GM18870 (cell line): Measurements from ENCODE around the gene CDH5.

Source experiments
- ATAC-seq: cut with Tn5 transposase; IDR thresholded peaks from one replicate; pipeline ENCODE4 v1.9.1; 2021; ENCODE audit warnings: moderate library complexity; ENCODE audit not compliant: unreplicated experiment

CDH5 gene

DNA sequence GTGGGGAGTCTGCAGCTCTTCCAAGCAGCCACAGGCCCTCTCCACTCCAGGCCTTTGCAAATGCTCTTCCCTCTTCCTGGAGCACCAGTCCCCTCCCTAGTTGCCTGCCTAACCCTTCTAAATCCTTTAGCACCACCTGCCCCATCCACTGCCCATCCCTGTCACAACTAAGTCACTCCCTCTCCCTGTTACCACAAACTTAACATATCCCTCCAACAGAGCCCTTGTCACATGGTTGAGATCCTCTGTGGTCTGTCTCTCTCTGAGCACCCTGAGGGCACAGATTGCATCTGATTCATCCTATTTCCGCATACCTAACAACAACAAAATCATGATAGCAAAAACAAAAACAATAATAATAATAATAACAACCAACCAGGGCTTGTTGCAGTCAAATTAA lies 49.6 kb downstream of the CDH5 start:
- no peak for ATAC-seq

DNA sequence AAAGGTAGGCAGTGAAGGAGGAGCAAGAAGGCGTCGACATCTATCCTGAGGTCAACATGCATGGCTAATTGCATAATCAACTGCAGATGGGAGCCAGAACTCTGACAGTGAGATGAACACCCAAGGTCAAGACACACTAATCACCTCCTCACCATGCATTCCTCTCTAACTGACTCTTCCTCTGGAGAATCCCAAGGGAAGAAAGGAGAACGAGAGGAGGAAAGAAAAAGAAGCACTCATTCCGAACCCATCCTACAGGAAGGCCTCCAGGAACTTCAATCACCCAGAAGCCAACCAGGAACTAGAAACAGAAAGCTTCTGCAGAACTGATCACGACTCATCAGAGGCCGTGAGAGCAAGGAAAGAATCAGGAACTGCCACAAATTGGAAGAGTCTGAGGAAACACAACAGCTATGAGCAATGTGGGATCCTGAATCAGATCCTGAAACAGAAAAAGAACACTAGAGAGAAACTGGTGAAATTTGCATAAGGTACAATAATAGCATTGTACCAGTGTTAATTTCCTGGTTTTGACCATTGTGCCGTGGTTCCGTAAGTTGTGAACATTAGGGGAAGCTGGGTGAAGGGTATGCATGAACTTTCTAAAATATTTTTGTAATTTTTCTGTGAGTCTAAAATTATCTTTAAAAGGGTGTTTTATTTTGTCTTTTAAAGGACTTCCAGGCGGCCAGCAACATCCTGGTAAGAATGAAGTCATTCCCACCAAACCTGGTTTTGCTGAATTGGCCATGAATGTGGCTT lies 50.6 kb downstream of the CDH5 start:
- ATAC-seq: no peak

DNA sequence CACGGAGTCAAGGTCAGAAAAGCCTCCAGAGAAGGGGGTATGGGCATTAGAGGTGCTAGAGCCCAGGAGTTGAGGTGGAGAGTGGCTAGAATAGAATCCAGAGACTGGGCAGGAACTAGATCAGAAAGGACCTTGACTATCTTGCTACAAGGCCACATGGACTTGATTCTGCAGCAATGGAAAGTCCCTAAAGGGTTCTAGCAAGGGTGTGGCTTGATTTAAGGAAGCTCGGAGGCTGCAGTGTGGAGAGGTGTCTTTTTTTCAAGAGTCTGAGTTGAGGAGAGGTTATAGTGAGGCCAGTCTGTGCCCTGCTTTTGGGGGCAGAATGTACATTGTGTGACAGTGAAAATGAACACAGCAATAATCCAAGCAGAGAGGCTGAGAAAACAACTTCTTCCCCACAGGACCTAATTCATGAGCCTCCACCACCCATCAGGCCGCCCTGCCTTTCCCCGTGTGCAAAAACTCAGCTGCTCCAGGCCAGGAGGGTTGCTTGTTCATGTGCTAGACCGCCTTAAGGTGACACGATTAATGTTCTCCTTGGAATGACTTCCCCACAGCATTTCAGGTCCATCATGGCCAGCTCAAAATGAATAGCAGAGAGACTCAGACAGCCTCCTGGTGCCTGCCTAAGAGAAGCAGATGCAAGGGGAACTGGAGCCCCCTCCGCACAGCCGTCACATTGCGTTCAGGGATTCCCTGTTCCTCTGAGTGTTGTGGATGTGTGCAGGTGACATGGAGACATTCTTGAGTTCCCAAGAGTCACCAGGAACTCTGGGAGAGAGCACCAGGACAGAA lies 51.9 kb downstream of the CDH5 start:
- ATAC-seq: no peak

DNA sequence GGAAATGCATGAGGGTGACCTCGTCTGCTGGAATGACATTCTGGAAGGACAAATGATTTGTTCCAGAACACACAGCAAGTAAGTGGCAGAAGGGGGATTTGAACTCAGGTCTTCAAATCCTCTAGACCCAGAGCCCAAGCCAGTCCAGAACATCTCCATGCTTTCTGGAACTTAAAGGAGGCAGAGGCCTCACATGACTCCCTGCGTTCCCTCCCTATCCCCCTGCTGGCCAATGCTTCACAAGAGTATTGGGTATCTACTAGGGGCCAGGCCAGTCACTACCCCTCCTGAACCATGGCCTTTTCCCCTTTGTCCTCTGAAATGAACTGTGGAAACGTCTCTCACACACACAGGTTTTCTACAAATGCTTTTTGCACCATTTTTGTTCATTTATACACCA lies 53.0 kb downstream of the CDH5 start:
- ATAC-seq: no peak

DNA sequence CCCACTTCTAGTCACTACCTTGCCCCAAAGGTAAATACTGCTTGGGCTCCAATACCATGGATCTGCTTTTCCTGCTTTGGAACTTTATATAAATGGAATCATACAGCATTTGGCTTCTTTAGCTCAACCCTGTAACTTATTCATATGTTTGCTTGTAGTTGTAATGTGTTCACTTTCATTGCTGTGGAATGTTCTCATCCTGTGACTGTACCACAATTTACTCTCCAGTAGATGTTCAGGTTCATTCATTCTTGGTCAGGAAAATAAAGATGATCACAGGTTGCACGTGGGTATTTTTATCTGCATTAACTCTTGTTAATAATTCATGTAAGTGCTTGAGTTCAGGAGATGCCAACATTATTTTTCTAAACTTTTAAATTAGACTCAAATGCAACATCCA lies 53.9 kb downstream of the CDH5 start:
- ATAC-seq: no peak

DNA sequence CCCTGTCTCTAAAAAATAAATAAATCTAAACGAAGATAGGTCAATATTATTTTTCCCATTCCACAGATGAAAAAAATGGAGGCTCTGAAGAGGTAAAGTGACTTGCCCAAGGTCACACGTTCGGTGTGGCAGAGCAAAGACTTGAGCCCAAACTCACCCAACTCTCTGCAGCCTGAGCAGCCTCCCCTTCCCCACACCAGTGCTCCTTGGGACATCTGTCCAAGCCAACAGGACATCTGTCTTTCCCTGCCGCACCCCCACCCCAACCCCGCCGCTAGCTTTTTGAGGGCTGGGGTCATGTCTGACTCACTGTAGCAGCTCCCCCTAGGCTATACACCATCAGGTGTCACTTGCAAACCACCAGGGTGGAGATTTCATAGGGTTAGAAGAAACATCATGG lies 55.4 kb downstream of the CDH5 start:
- no peak for ATAC-seq

DNA sequence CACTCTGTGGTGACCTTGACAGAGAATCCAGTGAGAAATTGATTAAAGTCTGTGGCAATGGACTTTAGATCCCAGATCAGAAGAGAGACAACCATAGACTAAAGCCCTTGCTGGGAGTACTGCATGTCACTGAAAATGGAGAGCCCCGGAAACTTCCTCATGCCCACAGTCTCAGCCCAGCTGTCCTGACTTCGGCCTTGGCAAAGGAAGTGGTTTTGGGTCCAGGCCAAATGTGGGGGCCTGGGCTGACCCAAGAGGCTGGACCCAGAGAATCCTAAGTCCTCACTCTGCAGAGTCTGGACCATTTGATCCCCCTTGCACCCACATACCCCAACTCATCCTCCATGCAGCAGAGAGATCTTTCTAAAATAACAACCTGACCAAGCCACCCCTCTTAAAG lies 55.9 kb downstream of the CDH5 start:
- ATAC-seq: no peak

DNA sequence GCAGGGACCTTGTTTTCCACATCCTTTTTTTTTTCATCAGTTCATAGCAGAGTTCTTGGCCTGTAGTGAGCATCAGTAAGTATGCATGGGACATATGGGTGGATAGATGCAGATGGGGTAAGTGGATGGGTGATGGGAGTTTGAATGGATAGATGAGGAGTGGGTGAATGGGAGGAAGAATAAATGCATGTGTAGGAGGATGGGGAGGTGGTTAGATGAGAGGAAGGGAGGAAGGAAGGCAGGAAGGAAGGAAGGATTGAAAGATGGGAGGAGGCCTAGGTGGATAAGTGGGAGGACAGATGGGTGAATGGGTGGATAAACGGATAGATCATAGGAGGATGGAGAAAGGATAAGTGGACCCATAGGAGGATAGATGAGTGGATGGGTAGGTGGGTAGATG lies 56.7 kb downstream of the CDH5 start:
- ATAC-seq: no peak

DNA sequence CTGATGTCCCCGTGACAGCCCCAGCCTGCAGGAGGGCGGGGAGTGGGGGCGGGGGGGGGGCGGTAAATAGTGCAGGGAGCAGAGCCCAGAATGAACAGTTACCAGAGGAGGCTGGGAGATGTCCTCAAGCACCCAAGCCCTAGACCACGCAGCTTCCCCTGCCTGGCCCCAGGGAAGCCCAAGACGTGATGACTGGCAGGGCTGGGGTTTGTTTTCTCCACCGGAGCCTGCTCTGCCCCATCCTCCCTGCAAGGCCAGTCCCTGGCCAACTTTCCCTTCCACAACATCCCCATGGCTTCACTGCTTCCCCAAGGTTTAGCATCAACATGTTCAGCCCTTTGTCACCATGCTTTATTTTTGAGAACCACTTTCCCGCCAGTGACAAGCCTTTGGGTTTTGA lies 59.2 kb downstream of the CDH5 start:
- no peak for ATAC-seq

DNA sequence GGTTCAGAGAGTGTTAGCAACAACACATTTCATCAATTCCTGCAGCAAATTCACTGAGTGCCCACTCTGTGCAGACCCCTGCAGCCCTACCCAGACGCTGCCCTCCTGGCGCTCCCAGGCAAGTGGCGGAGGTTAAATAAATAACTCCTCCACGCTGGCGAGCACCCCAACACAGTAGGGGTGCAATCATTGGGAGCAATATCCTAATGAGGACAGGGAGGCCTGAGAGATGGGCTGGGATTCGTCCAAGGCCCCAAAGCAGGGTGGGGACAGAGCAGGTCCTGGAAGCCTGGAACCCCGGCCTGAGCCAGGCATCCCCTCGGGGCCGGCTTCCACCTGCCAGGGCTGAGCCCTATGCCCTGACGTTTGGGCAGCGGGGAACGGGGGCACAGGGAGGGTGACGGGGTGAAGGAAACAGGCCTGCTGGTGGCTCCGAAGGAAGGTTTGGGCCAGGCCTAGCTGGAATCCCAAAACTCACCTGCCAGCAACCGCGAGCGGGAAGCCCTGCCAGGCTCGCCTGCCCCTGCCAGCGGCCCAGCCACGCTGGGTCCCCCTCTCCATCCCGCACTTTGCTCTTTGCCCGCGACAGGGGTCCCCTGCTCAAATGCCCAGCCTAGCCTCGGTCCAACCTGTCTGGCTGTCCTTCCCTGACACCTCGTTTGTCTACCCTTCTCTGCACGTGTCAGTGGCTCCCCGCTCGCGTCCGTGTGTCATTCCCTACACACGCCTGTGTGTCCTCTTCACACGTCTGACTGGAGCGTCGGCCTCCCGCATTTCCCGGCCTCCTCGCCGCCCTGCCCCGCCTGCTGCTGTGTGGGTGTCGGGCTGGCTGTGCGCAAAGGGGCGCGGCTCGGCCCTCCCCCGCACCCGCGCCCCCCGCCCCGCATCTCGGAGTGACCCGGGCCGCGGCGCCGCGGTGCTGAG lies 59.9 kb downstream of the CDH5 start:
- no peak for ATAC-seq

DNA sequence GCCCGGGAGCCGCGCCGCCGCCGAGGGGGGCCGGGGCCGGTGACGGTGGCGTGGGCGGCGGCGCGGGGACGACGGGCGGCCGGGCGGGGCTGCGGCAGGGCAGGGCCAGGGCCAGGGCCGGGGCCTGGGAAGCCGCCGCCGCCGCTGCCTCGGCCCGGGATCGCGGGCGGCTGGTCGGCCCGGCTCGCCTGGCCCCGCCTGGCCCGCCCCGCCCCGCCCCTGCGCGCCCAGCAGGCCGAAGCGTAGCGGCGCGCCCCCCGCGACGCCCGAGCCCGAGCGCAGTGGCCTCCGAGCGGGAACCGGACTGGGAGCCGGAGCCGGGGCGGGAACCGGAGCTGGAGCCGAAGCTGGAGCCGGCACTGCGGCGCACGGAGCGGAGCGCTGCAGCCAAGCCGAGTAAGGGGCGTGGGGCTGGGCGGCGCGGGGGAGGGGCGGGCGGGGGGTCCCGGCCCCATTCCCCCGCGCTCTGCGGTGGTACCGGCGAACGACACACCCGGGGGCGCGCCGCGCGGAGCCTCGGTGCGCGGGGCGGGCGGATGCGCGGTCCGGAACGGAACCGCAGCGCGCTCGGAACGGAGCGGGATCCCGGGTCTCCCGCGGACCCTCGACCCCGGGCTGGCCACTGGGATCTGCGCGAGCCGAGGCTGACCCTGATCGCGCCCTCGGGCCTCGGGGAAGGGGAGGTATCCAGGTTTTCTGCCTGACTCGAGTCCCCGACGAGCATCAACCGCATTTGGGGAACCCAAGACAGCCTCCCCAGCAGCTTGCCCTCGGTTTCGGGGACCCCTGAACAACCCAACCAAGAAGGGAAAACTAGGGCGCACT lies 60.8 kb downstream of the CDH5 start, which contains the start of gene BEAN1:
TSS of gene BEAN1 (plus strand) at position 260 of the 825 bp plus-strand sequence. CDS start 10,382 bp downstream, outside the sequence.
- ATAC-seq: no peak

DNA sequence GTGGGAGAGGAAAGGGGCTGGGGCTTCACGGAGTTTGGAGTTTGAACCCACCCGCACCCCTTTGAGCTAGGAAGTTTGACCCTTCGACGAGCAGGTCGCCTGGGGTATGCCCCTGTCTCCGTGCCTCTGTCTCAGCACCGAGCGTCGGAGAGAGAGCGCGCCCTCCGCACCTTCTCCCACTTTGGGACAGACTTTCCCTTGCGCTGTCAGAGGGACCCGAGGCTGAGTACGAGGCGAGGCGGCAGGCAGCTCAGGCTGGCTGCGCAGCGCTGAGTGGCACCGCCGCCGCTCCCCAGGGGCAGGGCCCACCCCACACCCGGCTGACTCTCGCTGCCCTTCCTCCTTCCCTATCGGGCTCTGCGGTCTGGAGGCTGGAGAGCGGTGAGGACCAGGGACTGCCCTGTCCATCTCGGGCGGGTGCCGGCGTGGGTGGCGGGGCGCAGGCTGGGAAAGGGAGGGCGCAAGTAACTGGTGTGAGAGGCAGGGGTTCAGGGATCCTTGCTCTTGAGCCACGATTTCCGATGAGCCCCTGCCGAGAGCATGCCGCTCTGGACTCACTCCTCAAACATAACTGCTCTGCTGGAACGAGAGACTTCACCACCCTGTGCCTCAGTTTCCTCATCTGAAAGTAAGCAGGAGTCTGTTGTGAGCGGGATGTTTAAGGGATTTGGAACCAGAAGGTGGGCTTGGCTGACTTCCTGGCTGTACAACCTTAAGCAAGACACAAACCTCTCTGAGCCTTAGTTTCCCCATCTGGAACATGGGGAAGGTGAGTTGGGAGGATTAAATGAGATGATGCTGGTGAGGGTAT lies 61.6 kb downstream of the CDH5 start:
- ATAC-seq: no peak

DNA sequence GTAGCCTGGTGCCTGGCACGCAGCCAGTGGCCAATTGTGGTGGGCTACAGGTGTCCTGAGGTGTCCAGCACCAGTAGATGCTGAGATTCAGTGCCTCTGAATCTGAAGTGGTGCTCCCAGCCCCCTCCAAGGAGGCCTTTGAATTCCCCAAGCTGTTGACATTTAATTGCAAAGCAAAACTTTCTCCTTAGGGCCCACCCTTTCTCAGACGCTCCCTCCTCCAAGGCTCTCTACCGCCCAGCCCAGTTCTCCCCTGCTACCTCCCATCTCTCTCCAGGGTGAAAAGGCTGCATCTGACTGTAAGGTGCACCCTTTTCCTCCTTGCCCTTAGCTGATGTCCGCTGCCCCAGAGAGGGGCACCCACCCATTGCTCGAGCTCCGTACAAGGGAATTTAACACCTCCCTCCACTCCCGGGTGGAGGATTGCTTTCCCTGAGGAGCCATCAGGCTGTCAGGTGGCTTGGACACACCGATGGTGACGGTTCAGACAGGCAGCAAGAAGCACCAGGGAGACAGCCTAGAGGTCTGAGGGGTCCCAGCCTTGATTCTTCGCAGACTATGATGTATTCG lies 62.3 kb downstream of the CDH5 start:
- ATAC-seq: no peak

DNA sequence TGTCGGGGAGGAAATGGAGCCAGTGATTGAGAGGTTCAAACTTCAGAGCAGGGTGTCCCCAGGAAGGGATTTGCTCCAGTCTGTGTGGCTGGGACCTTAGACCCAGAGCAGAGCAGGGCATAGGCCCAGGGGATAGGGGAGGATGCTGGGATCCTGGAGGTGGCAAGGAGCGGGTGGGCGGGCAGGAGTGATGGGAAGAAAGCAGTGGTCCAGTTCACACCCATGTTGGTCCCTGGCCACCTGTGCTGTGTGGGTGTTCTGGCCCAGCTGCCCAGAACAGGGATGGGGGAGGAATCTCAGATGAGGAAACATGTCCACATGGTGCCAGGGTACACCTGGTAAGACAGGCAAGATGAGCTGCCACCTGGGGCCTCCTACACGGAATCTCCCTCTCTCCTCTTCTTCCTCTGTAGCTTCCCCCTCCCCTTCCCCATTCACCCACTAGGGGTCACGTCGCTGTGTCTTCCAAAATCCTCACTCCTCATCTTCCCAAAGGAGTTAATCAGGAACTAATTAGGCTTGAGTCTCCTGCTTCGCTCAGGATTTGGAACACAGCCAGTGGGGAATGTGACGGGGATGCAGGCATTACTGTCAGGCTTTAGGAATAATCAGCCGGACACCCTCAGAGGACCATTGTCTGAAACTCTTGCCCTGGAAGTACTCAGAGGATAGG lies 62.9 kb downstream of the CDH5 start:
- ATAC-seq: no peak

DNA sequence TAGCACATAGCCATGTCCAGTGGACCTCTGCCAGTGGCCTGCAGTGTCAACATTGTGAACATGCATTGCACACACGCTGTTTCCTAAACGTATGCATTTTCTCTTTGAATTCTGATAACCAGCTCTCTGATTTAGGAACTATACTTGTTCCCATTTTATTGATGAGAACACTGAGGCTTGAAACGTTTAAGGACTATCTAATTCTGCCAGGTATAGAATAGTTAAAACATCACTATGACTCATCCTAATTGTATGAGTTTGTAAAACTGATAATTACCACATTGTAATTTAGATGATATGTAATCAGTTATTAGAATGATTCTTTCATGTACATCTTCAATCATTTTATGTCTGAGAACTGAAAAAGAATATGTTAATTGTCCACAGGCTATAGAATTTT lies 63.7 kb downstream of the CDH5 start:
- no peak for ATAC-seq

DNA sequence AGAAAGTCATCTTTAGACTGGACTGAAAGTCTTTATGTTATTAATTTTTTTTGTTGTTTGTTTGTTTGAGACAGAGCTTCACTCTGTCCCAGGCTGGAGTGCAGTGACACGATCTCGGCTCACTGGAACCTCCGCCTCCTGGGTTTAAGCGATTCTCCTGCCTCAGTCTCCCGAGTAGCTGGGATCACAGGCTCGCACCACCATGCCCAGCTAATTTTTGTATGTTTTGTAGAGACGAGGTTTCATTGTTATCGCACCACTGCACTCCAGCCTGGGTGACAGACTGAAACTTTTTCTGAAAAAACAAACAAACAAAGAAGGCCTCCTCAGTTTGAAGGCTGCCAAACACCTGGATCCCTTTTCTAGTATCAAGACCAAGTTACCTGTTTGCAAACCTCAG lies 65.3 kb downstream of the CDH5 start:
- no peak for ATAC-seq

DNA sequence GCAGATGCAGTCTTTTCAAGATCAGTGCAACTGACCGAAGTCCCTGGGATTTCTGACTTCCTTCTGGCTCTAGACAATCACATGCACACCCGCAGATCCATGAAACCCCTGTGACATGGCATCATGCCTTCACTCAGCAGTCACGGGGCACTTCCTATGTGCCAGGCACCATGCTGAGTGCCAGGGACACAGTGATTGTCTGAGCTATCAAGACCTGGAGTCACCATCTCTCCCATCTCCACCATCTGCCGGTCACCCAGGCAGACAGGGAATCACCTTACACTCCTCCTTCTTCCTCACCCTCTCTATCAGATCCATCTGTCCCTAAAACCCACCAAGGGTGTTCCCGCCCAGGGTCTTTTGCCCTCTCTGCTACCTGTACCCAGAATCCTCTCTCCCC lies 65.9 kb downstream of the CDH5 start:
- ATAC-seq: no peak

DNA sequence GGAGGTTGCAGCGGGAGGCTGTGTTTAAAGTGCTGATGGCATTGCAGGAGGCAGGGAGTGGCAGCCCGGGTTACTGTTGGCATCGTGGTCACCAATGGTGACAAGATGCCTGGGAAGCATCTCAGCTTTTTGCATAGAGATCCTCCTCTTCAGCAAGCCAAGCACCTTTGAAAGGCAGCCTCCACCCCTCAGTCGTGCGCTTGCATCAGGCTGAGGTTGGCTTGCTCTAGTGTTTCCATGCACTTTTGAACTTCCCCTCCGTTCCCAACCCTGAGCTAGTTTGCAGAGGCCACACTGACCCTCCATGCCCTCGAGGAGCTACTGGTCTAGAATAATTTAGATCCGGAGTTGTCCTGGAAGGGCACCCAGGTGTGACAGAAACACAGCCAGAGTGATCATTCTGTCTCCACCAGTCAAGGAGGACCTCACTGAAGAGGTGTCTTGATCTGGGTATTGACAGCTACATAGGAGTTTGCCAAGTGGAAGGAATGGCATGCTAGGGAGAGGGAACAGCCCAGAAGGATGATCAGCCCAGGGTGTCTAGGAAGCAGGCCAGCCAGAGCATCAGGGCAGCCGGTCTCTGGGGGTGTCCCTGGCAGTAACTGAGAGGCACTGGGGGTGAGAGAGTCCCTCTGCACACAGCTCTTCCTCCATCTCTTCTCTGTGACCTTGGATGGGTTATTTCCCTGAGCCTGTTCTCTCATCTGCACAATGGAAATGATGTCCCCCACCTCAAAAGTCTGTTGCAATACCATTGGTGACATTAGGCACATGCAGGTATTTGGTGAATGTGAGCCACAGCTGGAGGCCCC lies 68.3 kb downstream of the CDH5 start:
- no peak for ATAC-seq
